Right lobe of liver (tissue), 4 donors: Measurements from ENCODE around the gene RGS3.

ENCODE experiments used
- POLR2A ChIP-seq: fragments of 450-650 bp; IDR thresholded peaks from one replicate; pipeline ENCODE4 v1.6.1; 2017; ENCODE audit warnings: antibody characterized with exemption, mild to moderate bottlenecking
- TF ChIP-seq, protein P1 (sequence below), 4 donors: fragments of 200-600 bp in 3 of 4; fragments of 450-650 bp in 1 of 4; IDR thresholded peaks; one replicate each; pipeline versions ENCODE4 v1.5.1 to v1.8.0; 2016 to 2022; ENCODE audit warnings: antibody characterized with exemption in 4 of 4, mild to moderate bottlenecking in 2 of 4
- donor health status: DM: no; HTN: no; CAD: no.
- donor health status: DM: no; HTN: no; CAD: no.
- donor health status: DM: no; HTN: yes; CAD: no.

DNA sequence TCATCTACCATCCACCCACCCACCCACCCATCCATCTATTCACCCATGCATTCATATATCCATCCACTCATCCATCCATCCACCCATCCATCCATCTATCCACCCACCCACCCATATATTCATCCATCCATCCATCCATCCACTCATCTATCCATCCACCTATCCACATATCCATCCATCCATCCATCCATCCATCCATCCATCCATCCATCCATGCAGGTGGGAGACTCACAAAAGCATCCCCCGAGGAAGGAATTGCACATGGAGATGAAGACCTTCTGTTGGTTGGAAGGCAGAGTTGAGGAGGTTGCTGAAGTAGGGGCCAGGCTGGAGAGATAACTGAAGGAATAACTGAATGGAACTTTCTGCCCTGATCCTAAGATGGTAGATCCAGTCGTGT, 126.9 kb downstream of the RGS3 start:
- TF ChIP-seq, protein P1, sequence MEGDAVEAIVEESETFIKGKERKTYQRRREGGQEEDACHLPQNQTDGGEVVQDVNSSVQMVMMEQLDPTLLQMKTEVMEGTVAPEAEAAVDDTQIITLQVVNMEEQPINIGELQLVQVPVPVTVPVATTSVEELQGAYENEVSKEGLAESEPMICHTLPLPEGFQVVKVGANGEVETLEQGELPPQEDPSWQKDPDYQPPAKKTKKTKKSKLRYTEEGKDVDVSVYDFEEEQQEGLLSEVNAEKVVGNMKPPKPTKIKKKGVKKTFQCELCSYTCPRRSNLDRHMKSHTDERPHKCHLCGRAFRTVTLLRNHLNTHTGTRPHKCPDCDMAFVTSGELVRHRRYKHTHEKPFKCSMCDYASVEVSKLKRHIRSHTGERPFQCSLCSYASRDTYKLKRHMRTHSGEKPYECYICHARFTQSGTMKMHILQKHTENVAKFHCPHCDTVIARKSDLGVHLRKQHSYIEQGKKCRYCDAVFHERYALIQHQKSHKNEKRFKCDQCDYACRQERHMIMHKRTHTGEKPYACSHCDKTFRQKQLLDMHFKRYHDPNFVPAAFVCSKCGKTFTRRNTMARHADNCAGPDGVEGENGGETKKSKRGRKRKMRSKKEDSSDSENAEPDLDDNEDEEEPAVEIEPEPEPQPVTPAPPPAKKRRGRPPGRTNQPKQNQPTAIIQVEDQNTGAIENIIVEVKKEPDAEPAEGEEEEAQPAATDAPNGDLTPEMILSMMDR (IDR thresholded peaks at IDR 0.05) = no peak
- no peak for TF ChIP-seq POLR2A
